Measurements from ENCODE around the gene NOMO2. TPM values are rescaled to one million over a fixed set of nuclear protein-coding genes. Genes with fewer than 3 reads are reported as not detected.
"Not testable (repeated sequence)": the region's sequence is repeated elsewhere in the genome, so short reads cannot be mapped to it uniquely, and the experiment has no call there.

Gene NOMO2
- total RNA-seq, 1 donor from 2014 or later, result 40.3 TPM

GRCh38 chr16:18591908-18592307 lies 30.0 kb upstream of the NOMO2 start:
- H3K27ac Mint-ChIP-seq; H3K9me3 Mint-ChIP-seq; H3K4me3 Mint-ChIP-seq; DNase-seq; H3K27me3 Mint-ChIP-seq; H3K36me3 Mint-ChIP-seq (ENCODE audit: low read depth); POLR2A ChIA-PET; CTCF ChIA-PET; ATAC-seq (ENCODE audit: low read depth); intact Hi-C loops (cut with micrococcal nuclease): not testable (repeated sequence)
- peaks cover 10% of the 10 kb centered on the region for H3K4me1 Mint-ChIP-seq

- H3K4me3 Mint-ChIP-seq; H3K36me3 Mint-ChIP-seq (ENCODE audit: low read depth); ATAC-seq (ENCODE audit: low read depth); H3K27ac Mint-ChIP-seq; DNase-seq; intact Hi-C loops (cut with micrococcal nuclease); POLR2A ChIA-PET; CTCF ChIA-PET; H3K9me3 Mint-ChIP-seq; H3K27me3 Mint-ChIP-seq: not testable (repeated sequence)
- H3K4me1 Mint-ChIP-seq, result peaks cover 10% of the 10 kb centered on the region
Measured at GRCh38 chr16:18591441-18591840, 29.5 kb upstream of the NOMO2 start.

- H3K27ac Mint-ChIP-seq; H3K4me3 Mint-ChIP-seq; DNase-seq; intact Hi-C loops (cut with micrococcal nuclease); H3K4me1 Mint-ChIP-seq; POLR2A ChIA-PET; H3K36me3 Mint-ChIP-seq (ENCODE audit: low read depth); H3K27me3 Mint-ChIP-seq; CTCF ChIA-PET; H3K9me3 Mint-ChIP-seq: not testable (repeated sequence)
- peak; percentile 53 for ATAC-seq (ENCODE audit: low read depth)
Measured at GRCh38 chr16:18589806-18590205, 27.9 kb upstream of the NOMO2 start.

- DNase-seq; intact Hi-C loops (cut with micrococcal nuclease); POLR2A ChIA-PET; H3K27me3 Mint-ChIP-seq; H3K4me1 Mint-ChIP-seq; CTCF ChIA-PET; ATAC-seq (ENCODE audit: low read depth); H3K36me3 Mint-ChIP-seq (ENCODE audit: low read depth); H3K9me3 Mint-ChIP-seq; H3K27ac Mint-ChIP-seq; H3K4me3 Mint-ChIP-seq: not testable (repeated sequence)
Measured at GRCh38 chr16:18586560-18587540, 25.0 kb upstream of the NOMO2 start.

GRCh38 chr16:18585789-18586188 lies 23.9 kb upstream of the NOMO2 start:
- H3K9me3 Mint-ChIP-seq; H3K27ac Mint-ChIP-seq; POLR2A ChIA-PET; intact Hi-C loops (cut with micrococcal nuclease); H3K27me3 Mint-ChIP-seq; CTCF ChIA-PET; DNase-seq; ATAC-seq (ENCODE audit: low read depth); H3K36me3 Mint-ChIP-seq (ENCODE audit: low read depth); H3K4me3 Mint-ChIP-seq; H3K4me1 Mint-ChIP-seq: not testable (repeated sequence)

GRCh38 chr16:18582902-18583301 lies 21.0 kb upstream of the NOMO2 start:
- no peak for DNase-seq
- ChIA-PET POLR2A (no interaction called here), CTCF (no interaction called here)
- no peaks in the 10 kb centered on the region for H3K27me3 Mint-ChIP-seq
- H3K9me3 Mint-ChIP-seq, result no peaks in the 10 kb centered on the region
- H3K4me1 Mint-ChIP-seq, result no peaks in the 10 kb centered on the region
- H3K4me3 Mint-ChIP-seq, result no peak overlapping the region
- intact Hi-C loops (cut with micrococcal nuclease), result no loop called here
- H3K36me3 Mint-ChIP-seq (ENCODE audit: low read depth), result no peaks in the 10 kb centered on the region
- no peak for ATAC-seq (ENCODE audit: low read depth)
- TF ChIP-seq CTCF (IDR thresholded peaks at IDR 0.05), result no peak
- H3K27ac Mint-ChIP-seq, result no peak overlapping the region

GRCh38 chr16:18580396-18580795 lies 18.5 kb upstream of the NOMO2 start:
- DNase-seq; H3K9me3 Mint-ChIP-seq; H3K27me3 Mint-ChIP-seq; H3K4me1 Mint-ChIP-seq; intact Hi-C loops (cut with micrococcal nuclease); H3K36me3 Mint-ChIP-seq (ENCODE audit: low read depth); H3K27ac Mint-ChIP-seq; CTCF ChIA-PET; ATAC-seq (ENCODE audit: low read depth); POLR2A ChIA-PET; H3K4me3 Mint-ChIP-seq: not testable (repeated sequence)

- H3K4me1 Mint-ChIP-seq; CTCF ChIA-PET; DNase-seq; H3K27me3 Mint-ChIP-seq; POLR2A ChIA-PET; intact Hi-C loops (cut with micrococcal nuclease); H3K27ac Mint-ChIP-seq; H3K9me3 Mint-ChIP-seq; H3K36me3 Mint-ChIP-seq (ENCODE audit: low read depth); ATAC-seq (ENCODE audit: low read depth); H3K4me3 Mint-ChIP-seq: not testable (repeated sequence)
Measured at GRCh38 chr16:18579261-18579660, 17.4 kb upstream of the NOMO2 start.

GRCh38 chr16:18577942-18578341 lies 16.0 kb upstream of the NOMO2 start:
- H3K9me3 Mint-ChIP-seq; intact Hi-C loops (cut with micrococcal nuclease); CTCF ChIA-PET; ATAC-seq (ENCODE audit: low read depth); H3K4me1 Mint-ChIP-seq; H3K4me3 Mint-ChIP-seq; H3K27me3 Mint-ChIP-seq; H3K36me3 Mint-ChIP-seq (ENCODE audit: low read depth); POLR2A ChIA-PET; H3K27ac Mint-ChIP-seq; DNase-seq: not testable (repeated sequence)

GRCh38 chr16:18575945-18576344 lies 14.0 kb upstream of the NOMO2 start:
- CTCF ChIA-PET; H3K27me3 Mint-ChIP-seq; ATAC-seq (ENCODE audit: low read depth); H3K4me3 Mint-ChIP-seq; DNase-seq; H3K27ac Mint-ChIP-seq; POLR2A ChIA-PET; H3K9me3 Mint-ChIP-seq; intact Hi-C loops (cut with micrococcal nuclease); H3K4me1 Mint-ChIP-seq; H3K36me3 Mint-ChIP-seq (ENCODE audit: low read depth): not testable (repeated sequence)

GRCh38 chr16:18575298-18575917 lies 13.5 kb upstream of the NOMO2 start:
- H3K36me3 Mint-ChIP-seq (ENCODE audit: low read depth); H3K4me3 Mint-ChIP-seq; POLR2A ChIA-PET: not testable (repeated sequence)

More at GRCh38 chr16:18575298-18575917, 13.5 kb upstream of the NOMO2 start:
- DNase-seq; H3K27ac Mint-ChIP-seq; H3K27me3 Mint-ChIP-seq; ATAC-seq (ENCODE audit: low read depth); H3K4me1 Mint-ChIP-seq; intact Hi-C loops (cut with micrococcal nuclease); CTCF ChIA-PET; H3K9me3 Mint-ChIP-seq: not testable (repeated sequence)

Measured in activated B cell treated with CpG ODN at 0.5 μM for 24 hours (primary cell).